Fibroblast of mammary gland (primary cell): ENCODE data around the gene MIF.
"Not testable (repeated sequence)": the region's sequence is repeated elsewhere in the genome, so short reads cannot be mapped to it uniquely, and the experiment has no call there.

Experiments
- DNase-seq: peaks from one replicate; pipeline ENCODE4 v3.0.0-alpha.2; 2010; ENCODE audit warnings: low read depth
- H3K4me3 ChIP-seq: 2 replicates; pipeline ENCODE4 v1.5.1; 2011; ENCODE audit warnings: low read depth, mild to moderate bottlenecking, low read length, moderate library complexity; ENCODE audit not compliant: control insufficient read depth
- CTCF ChIP-seq: conservative IDR thresholded peaks from 2 replicates; pipeline ENCODE4 v1.5.1; 2011; ENCODE audit warnings: low read depth, low read length, inconsistent platforms; ENCODE audit not compliant: control insufficient read depth, insufficient read depth

Gene MIF

GRCh38 chr22:23849009-23850006, 44.9 kb upstream of the MIF start:
- H3K4me3 ChIP-seq: no peak overlapping the region

DNA sequence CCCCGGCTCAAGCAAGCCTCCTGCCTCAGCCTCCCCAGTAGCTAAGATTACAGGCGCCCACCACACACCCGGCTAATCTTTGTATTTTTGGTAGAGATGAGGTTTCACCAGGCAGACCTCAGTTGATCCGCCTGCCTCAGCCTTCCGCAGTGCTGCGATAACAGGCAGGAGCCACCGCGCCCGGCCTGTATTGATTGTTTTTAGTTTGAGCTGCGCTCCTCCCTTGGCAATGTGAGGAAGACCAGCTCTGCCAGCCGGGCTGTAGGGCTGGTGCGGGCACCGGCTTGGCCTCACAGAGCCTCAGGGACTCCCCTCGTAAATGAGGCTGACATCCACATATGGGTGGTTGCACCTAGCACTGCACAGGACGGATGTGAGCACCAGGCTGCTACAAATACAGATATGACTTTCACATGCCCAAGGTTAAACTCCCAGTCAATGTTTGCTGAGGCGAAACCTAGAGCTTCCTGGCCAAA, 44.0 kb upstream of the MIF start:
- no peak for TF ChIP-seq CTCF
- H3K4me3 ChIP-seq: no peak overlapping the region
- no peak for DNase-seq

More at GRCh38 chr22:23849009-23850006, 44.9 kb upstream of the MIF start:
- TF ChIP-seq CTCF: peak; percentile 75
- peak; percentile 58 for DNase-seq

DNA sequence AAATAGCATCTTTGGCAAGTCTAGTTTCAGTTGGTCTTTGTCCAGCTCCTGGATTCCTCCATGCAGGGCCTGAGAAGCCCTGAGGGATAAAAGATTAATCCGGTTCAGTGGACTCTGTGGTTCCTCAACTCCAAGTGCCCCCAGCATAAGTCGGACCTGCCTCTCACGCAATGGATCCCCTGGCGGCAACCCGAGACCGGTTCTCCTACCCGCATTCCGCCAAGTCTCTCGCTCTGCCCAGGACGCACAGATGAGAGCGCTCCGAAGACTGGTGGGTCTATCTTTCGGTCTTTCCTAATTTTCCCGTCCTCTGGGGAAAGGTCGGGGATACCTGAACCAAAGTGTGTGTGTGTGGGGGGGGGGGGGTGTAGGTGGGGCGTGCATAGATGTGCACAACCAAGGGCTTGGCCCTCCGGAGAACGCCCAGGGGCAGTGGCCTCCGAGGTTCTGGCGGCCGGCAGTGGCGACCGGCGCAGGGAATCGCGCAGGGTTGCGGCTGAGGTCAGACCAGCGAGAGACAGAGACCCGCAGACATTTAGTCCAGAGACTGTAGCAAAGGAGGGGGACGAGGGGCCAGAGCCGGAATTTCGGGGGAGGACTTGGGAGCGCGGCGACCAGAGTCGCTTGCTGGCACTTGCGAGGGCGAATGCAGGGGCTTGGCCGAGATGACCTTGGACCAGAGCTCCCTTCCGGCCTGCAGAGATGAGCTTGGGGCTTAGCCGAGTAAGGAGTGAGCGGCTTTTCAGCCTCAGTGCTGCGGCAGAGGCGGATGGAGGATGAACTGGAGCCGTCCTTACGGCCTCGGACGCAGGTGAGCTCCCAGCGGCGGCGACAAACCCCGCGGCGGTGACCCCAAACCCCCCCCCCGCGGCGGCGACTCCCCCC, 37.2 kb upstream of the MIF start:
- no peak for TF ChIP-seq CTCF
- H3K4me3 ChIP-seq: peak overlapping the region; percentile 72
- DNase-seq: peak; percentile 29

DNA sequence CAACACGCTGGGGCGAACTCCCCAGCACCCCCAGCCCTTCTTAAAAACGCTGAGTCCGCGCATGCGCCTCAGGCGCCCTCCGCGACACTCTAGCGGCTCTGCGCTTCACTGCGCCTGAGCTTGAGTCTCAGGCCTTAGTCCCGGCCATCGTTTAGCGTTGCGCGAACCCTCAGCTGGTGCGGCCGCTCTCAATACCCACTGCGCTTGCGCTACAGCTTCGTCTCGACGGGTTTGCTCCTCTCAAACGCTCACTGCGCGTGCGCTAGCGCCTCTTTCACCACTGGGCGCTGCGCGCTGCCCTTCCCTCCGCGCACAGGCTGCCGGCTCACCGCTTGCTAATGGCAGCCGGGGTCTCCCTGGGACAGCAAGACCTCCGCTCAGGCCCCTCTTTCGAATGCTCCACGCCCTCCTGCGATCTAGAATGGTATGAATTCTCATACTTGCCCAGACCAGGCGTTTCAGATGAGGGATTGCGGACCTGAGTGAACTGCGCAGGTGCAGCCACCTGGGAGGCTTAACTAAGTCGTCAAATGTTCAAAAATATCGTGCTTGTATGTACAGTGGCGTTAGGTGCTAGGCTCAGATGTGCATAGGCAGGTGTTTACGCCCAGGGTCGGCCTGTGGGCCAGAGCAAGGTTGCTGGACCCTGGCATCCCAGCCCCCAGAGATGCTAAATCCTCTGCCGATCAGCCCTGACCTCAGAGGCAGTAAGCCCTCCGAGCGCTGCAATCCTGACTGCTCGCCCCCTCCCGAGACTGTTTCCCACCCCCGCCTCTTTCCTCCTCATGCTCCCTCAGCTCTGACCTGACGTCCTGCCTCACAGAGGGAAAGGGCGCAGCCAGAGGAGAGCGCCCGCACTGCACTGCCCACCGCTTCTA, 36.3 kb upstream of the MIF start, which contains the start of gene SLC2A11:
TSS of gene SLC2A11 (plus strand) at position 270 of the 878 bp plus-strand sequence. CDS start at position 395, 125 bp downstream.
- peak within 1 kb of the TSS; percentile 72 for H3K4me3 ChIP-seq
- DNase-seq: peak; percentile 96
- TF ChIP-seq CTCF: peak; percentile 22

DNA sequence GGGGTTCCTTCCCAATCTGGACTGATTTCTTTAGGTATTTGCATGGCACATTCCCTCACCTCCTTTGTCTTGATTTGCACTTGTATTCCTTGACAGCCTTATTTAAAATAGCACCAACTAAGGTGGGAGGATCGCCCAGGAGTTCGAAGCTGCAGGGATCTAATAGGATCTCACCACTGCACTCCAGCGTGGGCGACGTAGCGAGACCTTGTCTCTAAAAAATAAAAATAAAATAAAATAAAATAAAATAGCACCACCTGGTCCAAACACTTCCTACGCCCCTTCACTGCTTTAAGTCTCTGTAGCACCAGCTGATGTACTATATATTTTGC, 35.7 kb upstream of the MIF start:
- no peak for DNase-seq
- peak overlapping the region; percentile 72 for H3K4me3 ChIP-seq
- no peak for TF ChIP-seq CTCF

- DNase-seq: no peak
- no peak overlapping the region for H3K4me3 ChIP-seq
- TF ChIP-seq CTCF: no peak
These were observed 35.0 kb upstream of the MIF start for GRCh38 chr22:23859201-23859600.

DNA sequence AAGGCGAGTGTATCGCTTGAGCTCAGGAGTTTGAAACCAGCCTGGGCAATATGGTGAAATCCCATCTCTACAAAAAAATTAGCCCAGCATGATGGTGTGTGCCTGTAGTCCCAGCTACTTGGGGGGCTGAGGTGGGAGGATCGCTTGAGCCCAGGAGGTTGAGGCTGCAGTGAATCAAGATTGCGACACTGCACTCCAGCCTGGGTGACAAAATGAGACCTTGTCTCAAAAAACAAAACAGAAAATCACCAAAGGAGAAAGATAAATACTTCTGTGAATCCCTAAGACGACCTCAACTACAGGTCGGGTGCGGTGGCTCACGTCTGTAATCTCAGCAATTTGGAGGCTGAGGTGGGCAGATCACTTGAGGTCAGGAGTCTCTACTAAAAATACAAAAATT, 34.0 kb upstream of the MIF start:
- H3K4me3 ChIP-seq, DNase-seq: not testable (repeated sequence)
